Measurements from ENCODE around the gene NPC1L1.

NPC1L1 gene

GRCh38 chr7:44477063-44477830 is 63.9 kb downstream of the NPC1L1 start:
- peak; percentile 15 to 36 (median 23) for DNase-seq (ENCODE audit: low read depth in 4 of 4, low spot score in 1 of 4)

- no peak for DNase-seq (ENCODE audit: low read depth in 4 of 4, low spot score in 1 of 4)
Measured at GRCh38 chr7:44476313-44476712, 64.8 kb downstream of the NPC1L1 start.

GRCh38 chr7:44473295-44473694 is 67.8 kb downstream of the NPC1L1 start:
- no peak for DNase-seq (ENCODE audit: low read depth in 4 of 4, low spot score in 1 of 4)

- DNase-seq (ENCODE audit: low read depth in 4 of 4, low spot score in 1 of 4), result no peak
Measured at GRCh38 chr7:44472843-44473242, 68.3 kb downstream of the NPC1L1 start.

- no peak for DNase-seq (ENCODE audit: low read depth in 4 of 4, low spot score in 1 of 4)
Measured at GRCh38 chr7:44471850-44472249, 69.3 kb downstream of the NPC1L1 start.

GRCh38 chr7:44471436-44471835 is 69.7 kb downstream of the NPC1L1 start:
- no peak for DNase-seq (ENCODE audit: low read depth in 4 of 4, low spot score in 1 of 4)

GRCh38 chr7:44470628-44471245 is 70.4 kb downstream of the NPC1L1 start:
- no peak for DNase-seq (ENCODE audit: low read depth in 4 of 4, low spot score in 1 of 4)

- no peak for DNase-seq (ENCODE audit: low read depth in 4 of 4, low spot score in 1 of 4)
Measured at GRCh38 chr7:44470135-44470479, 71.0 kb downstream of the NPC1L1 start.

- no peak for DNase-seq (ENCODE audit: low read depth in 4 of 4, low spot score in 1 of 4)
Measured at GRCh38 chr7:44469461-44470134, 71.5 kb downstream of the NPC1L1 start.

GRCh38 chr7:44467217-44467548 is 73.9 kb downstream of the NPC1L1 start:
- no peak for DNase-seq (ENCODE audit: low read depth in 4 of 4, low spot score in 1 of 4)

- no peak for DNase-seq (ENCODE audit: low read depth in 4 of 4, low spot score in 1 of 4)
Measured at GRCh38 chr7:44466300-44467216, 74.6 kb downstream of the NPC1L1 start.

GRCh38 chr7:44465490-44465889 is 75.6 kb downstream of the NPC1L1 start:
- DNase-seq (ENCODE audit: low read depth in 4 of 4, low spot score in 1 of 4), result no peak

GRCh38 chr7:44463169-44463808 is 77.8 kb downstream of the NPC1L1 start:
- no peak for DNase-seq (ENCODE audit: low read depth in 4 of 4, low spot score in 1 of 4)

Measured in stimulated activated CD4-positive, alpha-beta T cell treated with anti-CD3 and anti-CD28 coated beads, Interleukin-1b, Interleukin-23, amount 100 ng/mL, for 24 hours (primary cell).